ENCODE data around the gene PARS2. TPM values are rescaled to one million over a fixed set of nuclear protein-coding genes. Genes with fewer than 3 reads are reported as not detected.

The PARS2 gene
- polyA plus RNA-seq, 1 donor from 2014 or later = 1.9 TPM

DNA sequence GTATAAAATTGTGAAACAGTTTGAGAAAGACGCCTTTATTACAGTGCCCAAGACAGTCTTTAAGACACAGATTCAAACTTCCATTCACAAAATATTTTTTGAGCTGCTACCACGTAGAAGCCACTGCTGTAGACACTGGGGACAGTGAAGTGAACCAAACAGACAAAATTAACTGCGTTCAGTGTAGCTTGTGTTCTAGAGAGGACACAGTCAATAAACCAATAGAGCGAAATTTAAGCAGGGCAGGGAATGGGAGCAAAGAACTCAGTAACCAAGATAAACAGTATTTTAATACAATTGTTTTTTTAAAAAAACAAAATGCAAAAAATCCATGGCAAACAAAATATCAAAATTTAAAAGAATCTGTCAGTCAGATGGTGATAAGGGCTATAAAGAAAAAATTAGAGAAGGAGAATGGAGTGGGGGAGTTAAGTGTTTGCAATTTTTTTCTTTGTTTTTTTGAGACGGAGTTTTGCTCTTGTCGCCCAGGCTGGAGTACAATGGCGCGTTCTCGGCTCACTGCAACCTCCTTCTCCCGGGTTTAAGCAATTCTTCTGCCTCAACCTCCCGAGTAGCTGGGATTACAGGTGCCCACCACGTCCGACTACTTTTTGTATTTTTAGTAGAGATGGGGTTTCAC lies 719 bp upstream of the PARS2 start:
- peak overlapping the region; percentile 46 for H3K9ac ChIP-seq (ENCODE audit: low read length)
- H3K36me3 ChIP-seq (ENCODE audit: insufficient read depth, low read length) = no peaks in the 10 kb centered on the region
- TF ChIP-seq RAD21 (conservative IDR thresholded peaks at IDR 0.05) = no peak
- TF ChIP-seq TAF1 (IDR thresholded peaks at IDR 0.05; ENCODE audit: low read depth) = no peak
- TF ChIP-seq MXI1 (conservative IDR thresholded peaks at IDR 0.05; ENCODE audit: poor library complexity, severe bottlenecking) = no peak

DNA sequence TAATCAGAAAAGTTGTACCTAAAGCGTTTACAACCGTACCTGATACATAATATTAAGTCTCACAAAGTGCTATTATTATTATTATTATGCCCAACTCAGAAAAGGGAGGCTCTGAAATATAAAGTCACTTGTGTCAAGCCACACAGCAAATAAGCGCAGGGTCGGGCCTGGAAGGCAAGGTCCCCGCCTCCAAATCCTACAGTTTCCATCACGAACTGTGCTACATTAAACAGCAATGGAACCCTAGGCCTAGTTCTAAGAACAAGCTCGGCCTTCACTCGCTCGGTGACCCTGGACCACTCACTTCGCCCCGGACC lies 549 bp downstream of the PARS2 start:
- Histone ChIP-seq H3K79me2 (replicated peaks; ENCODE audit: insufficient read depth, low read length) (peaks cover 9% of the 10 kb centered on the region), H2AFZ (ENCODE audit: low read depth, low read length) (peak overlapping the region; percentile 78), H4K20me1 (ENCODE audit: insufficient read depth) (no peaks in the 10 kb centered on the region), H3F3A (ENCODE audit: insufficient read depth, low read length, poor library complexity, severe bottlenecking) (no peaks in the 10 kb centered on the region), H3K9ac (ENCODE audit: low read length) (peak overlapping the region; percentile 65), H3K36me3 (ENCODE audit: insufficient read depth, low read length) (no peaks in the 10 kb centered on the region), H3K27me3 (ENCODE audit: insufficient read depth, low read depth, low read length) (no peaks in the 10 kb centered on the region), H3K27ac (ENCODE audit: low read length) (peak overlapping the region; percentile 48), H3K9me2 (ENCODE audit: insufficient read depth, low read length) (no peaks in the 10 kb centered on the region), H3K4me3 (ENCODE audit: low read length) (peak overlapping the region; percentile 96), H3K9me3 (ENCODE audit: low read length) (no peaks in the 10 kb centered on the region), H3K4me2 (ENCODE audit: low read length) (peak overlapping the region; percentile 77)
- TF ChIP-seq, protein P1, sequence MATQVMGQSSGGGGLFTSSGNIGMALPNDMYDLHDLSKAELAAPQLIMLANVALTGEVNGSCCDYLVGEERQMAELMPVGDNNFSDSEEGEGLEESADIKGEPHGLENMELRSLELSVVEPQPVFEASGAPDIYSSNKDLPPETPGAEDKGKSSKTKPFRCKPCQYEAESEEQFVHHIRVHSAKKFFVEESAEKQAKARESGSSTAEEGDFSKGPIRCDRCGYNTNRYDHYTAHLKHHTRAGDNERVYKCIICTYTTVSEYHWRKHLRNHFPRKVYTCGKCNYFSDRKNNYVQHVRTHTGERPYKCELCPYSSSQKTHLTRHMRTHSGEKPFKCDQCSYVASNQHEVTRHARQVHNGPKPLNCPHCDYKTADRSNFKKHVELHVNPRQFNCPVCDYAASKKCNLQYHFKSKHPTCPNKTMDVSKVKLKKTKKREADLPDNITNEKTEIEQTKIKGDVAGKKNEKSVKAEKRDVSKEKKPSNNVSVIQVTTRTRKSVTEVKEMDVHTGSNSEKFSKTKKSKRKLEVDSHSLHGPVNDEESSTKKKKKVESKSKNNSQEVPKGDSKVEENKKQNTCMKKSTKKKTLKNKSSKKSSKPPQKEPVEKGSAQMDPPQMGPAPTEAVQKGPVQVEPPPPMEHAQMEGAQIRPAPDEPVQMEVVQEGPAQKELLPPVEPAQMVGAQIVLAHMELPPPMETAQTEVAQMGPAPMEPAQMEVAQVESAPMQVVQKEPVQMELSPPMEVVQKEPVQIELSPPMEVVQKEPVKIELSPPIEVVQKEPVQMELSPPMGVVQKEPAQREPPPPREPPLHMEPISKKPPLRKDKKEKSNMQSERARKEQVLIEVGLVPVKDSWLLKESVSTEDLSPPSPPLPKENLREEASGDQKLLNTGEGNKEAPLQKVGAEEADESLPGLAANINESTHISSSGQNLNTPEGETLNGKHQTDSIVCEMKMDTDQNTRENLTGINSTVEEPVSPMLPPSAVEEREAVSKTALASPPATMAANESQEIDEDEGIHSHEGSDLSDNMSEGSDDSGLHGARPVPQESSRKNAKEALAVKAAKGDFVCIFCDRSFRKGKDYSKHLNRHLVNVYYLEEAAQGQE (IDR thresholded peaks at IDR 0.05; ENCODE audit: borderline replicate concordance) = no peak
- TF ChIP-seq SMC3 (conservative IDR thresholded peaks at IDR 0.05; ENCODE audit: poor library complexity) (no peak), EZH2 (IDR thresholded peaks at IDR 0.05; ENCODE audit: borderline replicate concordance, insufficient read depth, low read length, poor library complexity, severe bottlenecking) (no peak), POLR2AphosphoS5 (IDR thresholded peaks at IDR 0.05) (no peak), EP300 (conservative IDR thresholded peaks at IDR 0.05; ENCODE audit: poor library complexity, severe bottlenecking) (no peak), RAD21 (conservative IDR thresholded peaks at IDR 0.05) (no peak), MXI1 (conservative IDR thresholded peaks at IDR 0.05; ENCODE audit: poor library complexity, severe bottlenecking) (no peak), TAF1 (IDR thresholded peaks at IDR 0.05; ENCODE audit: low read depth) (no peak)
- TF ChIP-seq, protein P2, sequence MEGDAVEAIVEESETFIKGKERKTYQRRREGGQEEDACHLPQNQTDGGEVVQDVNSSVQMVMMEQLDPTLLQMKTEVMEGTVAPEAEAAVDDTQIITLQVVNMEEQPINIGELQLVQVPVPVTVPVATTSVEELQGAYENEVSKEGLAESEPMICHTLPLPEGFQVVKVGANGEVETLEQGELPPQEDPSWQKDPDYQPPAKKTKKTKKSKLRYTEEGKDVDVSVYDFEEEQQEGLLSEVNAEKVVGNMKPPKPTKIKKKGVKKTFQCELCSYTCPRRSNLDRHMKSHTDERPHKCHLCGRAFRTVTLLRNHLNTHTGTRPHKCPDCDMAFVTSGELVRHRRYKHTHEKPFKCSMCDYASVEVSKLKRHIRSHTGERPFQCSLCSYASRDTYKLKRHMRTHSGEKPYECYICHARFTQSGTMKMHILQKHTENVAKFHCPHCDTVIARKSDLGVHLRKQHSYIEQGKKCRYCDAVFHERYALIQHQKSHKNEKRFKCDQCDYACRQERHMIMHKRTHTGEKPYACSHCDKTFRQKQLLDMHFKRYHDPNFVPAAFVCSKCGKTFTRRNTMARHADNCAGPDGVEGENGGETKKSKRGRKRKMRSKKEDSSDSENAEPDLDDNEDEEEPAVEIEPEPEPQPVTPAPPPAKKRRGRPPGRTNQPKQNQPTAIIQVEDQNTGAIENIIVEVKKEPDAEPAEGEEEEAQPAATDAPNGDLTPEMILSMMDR (IDR thresholded peaks at IDR 0.05; ENCODE audit: poor library complexity, severe bottlenecking) = no peak

More for the DNA sequence above, 719 bp upstream of the PARS2 start:
- H3K9me3 ChIP-seq (ENCODE audit: low read length) = no peaks in the 10 kb centered on the region
- no peaks in the 10 kb centered on the region for H3K9me2 ChIP-seq (ENCODE audit: insufficient read depth, low read length)
- peak overlapping the region; percentile 29 for H2AFZ ChIP-seq (ENCODE audit: low read depth, low read length)
- H3K79me2 ChIP-seq (replicated peaks; ENCODE audit: insufficient read depth, low read length) = peaks cover 9% of the 10 kb centered on the region
- H3K27me3 ChIP-seq (ENCODE audit: insufficient read depth, low read depth, low read length) = no peaks in the 10 kb centered on the region
- no peaks in the 10 kb centered on the region for H4K20me1 ChIP-seq (ENCODE audit: insufficient read depth)
- H3K27ac ChIP-seq (ENCODE audit: low read length) = peak overlapping the region; percentile 62
- peak overlapping the region; percentile 96 for H3K4me3 ChIP-seq (ENCODE audit: low read length)
- H3K4me2 ChIP-seq (ENCODE audit: low read length) = peak overlapping the region; percentile 63
- H3F3A ChIP-seq (ENCODE audit: insufficient read depth, low read length, poor library complexity, severe bottlenecking) = no peaks in the 10 kb centered on the region
